Activated naive CD4-positive, alpha-beta T cell treated with anti-CD3 and anti-CD28 coated beads, Interleukin-2, amount 10 ng/mL, durations not matched to agents 7 days and 5 days (primary cell): Measurements from ENCODE around the gene MAST2.

Experiments used
- CTCF ChIA-PET: fragments of 350-600 bp; sonication (Branson Sonifier 250); formaldehyde crosslinking; loops from one replicate; lab custom pipeline; 2021; ENCODE audit warnings: antibody characterized with exemption; lab: Charles Lee
- DNase-seq: peaks from one replicate; pipeline ENCODE4 v3.0.0-alpha.2; 2020
- H3K27ac Mint-ChIP-seq: one replicate; pipeline ENCODE4 v1.8.0; 2021; ENCODE audit warnings: mild to moderate bottlenecking, moderate library complexity, mixed read lengths
- H3K27me3 Mint-ChIP-seq: one replicate; pipeline ENCODE4 v1.8.0; 2021; ENCODE audit warnings: mild to moderate bottlenecking, mixed read lengths
- H3K36me3 Mint-ChIP-seq: one replicate; pipeline ENCODE4 v1.8.0; 2021; ENCODE audit warnings: mixed read lengths
- H3K4me1 Mint-ChIP-seq: one replicate; pipeline ENCODE4 v1.8.0; 2021; ENCODE audit warnings: mixed read lengths
- H3K4me3 Mint-ChIP-seq: one replicate; pipeline ENCODE4 v1.8.0; 2021; ENCODE audit warnings: mild to moderate bottlenecking, moderate library complexity, mixed read lengths
- H3K9me3 Mint-ChIP-seq: one replicate; pipeline ENCODE4 v1.8.0; 2021; ENCODE audit warnings: mixed read lengths

Gene MAST2

DNA sequence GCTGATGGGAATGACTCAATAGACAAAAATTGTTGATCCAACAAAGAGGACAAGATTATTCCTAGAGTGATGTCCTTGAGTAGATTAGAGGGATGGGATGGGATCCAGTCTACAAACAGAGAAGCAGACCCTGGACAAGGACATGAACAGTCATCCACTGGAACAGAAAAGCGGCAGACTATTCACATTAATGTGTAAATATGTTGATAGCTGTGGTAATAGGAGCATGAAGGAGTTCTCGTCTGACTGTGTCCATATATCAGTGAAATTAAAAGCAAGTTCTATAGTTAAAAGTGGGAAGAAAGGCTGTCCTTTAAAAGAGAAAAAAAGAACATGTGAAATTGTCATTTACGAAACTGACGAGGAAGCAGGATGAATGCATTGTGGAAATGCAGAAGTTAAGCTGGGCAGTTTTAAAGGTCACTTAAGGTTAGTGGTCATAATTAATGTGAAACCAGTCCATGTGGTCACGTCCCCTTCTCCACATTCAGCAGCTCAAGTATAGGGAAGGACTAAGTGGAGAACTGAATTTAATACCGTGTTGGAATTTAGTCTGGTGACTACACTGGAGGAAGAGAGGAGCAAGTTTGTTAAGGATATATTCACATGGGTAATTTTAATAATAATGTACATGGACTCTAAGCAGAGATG lies 266.9 kb downstream of the MAST2 start:
- no peaks in the 10 kb centered on the region for H3K27me3 Mint-ChIP-seq
- H3K9me3 Mint-ChIP-seq, result no peaks in the 10 kb centered on the region
- H3K27ac Mint-ChIP-seq, result no peak overlapping the region
- CTCF ChIA-PET, result no interaction called here
- no peak overlapping the region for H3K4me3 Mint-ChIP-seq
- peaks cover under 1% of the 10 kb centered on the region for H3K36me3 Mint-ChIP-seq
- no peak for DNase-seq
- H3K4me1 Mint-ChIP-seq, result peaks cover 7% of the 10 kb centered on the region

DNA sequence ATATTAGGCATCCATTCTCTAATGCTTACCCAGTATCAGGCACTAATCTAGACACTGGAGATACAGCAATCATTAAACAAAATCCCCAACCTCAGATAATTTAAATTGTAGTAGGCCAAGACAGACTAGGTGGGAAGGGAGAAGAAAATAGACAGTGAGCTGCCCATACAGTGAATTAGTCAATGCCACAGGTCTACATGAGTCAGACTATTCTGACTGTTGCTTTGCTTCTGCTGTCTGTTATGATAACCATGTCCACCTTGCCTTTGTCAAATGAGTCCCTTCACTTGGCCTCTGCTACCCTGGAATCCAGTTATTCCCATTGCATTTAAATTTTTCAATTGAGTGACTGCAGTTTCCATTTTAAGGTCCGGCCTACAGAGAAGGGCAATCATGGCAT lies 269.6 kb downstream of the MAST2 start:
- no peak for DNase-seq
- Mint-ChIP-seq H3K4me3 (no peak overlapping the region), H3K4me1 (no peaks in the 10 kb centered on the region), H3K27ac (no peak overlapping the region), H3K27me3 (no peaks in the 10 kb centered on the region), H3K9me3 (no peaks in the 10 kb centered on the region), H3K36me3 (no peaks in the 10 kb centered on the region)
- CTCF ChIA-PET, result no interaction called here

DNA sequence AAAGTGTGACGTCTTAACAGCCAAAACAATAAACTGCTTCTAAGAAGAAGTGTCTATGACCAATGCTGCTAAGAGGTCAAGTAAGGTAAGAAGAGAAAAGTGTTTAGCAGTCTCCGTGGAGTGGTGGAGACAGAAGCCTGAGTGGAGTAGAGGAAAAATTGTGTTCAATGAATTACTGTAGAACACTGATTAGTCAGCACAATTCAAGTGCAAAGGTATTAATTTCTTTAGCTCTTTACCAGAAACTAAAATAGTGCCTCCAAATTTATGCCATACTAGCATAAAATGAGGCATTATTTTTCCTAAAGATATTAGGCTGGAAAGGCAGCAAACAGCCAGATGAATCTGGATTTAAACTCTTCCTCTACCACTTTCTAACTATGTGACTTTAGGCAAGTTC lies 272.9 kb downstream of the MAST2 start:
- H3K4me1 Mint-ChIP-seq, result no peaks in the 10 kb centered on the region
- H3K36me3 Mint-ChIP-seq, result no peaks in the 10 kb centered on the region
- H3K4me3 Mint-ChIP-seq, result no peak overlapping the region
- CTCF ChIA-PET, result no interaction called here
- DNase-seq, result no peak
- H3K27ac Mint-ChIP-seq, result no peak overlapping the region
- peaks cover 2% of the 10 kb centered on the region for H3K27me3 Mint-ChIP-seq
- no peaks in the 10 kb centered on the region for H3K9me3 Mint-ChIP-seq

DNA sequence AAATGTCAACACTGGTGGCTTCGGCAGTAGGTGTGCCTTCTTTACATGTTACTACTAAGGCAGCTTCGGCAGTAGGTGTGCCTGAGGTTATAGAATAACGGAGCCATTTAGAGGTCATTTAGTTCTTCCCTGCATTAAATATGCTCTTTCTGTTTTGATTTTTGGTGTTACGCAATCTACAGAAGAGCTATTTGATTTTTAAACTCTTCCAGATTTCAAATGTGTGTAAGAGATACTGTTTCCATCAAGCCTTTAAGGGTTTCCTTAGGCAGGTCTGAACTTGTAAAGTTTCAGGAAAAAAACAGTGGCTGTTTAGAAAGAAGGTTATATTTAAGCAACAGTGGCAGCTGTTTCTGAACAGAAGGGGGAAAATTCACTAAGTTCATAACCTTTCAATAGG lies 274.2 kb downstream of the MAST2 start:
- no peaks in the 10 kb centered on the region for H3K36me3 Mint-ChIP-seq
- CTCF ChIA-PET, result no interaction called here

GRCh38 chr1:46080257-46080656 lies 276.8 kb downstream of the MAST2 start:
- Mint-ChIP-seq H3K4me1 (no peaks in the 10 kb centered on the region), H3K36me3 (no peaks in the 10 kb centered on the region), H3K27ac (no peak overlapping the region), H3K4me3 (no peak overlapping the region), H3K9me3 (no peaks in the 10 kb centered on the region), H3K27me3 (peaks cover 5% of the 10 kb centered on the region)
- no peak for DNase-seq
- CTCF ChIA-PET, result no interaction called here

More for the DNA sequence above, 274.2 kb downstream of the MAST2 start:
- Mint-ChIP-seq H3K27ac (no peak overlapping the region), H3K27me3 (peaks cover 5% of the 10 kb centered on the region), H3K4me1 (no peaks in the 10 kb centered on the region), H3K4me3 (no peak overlapping the region), H3K9me3 (no peaks in the 10 kb centered on the region)
- DNase-seq, result no peak

GRCh38 chr1:46081206-46081605 lies 277.8 kb downstream of the MAST2 start:
- no peaks in the 10 kb centered on the region for H3K9me3 Mint-ChIP-seq
- CTCF ChIA-PET, result no interaction called here
- no peak overlapping the region for H3K27ac Mint-ChIP-seq
- no peak overlapping the region for H3K4me3 Mint-ChIP-seq
- H3K4me1 Mint-ChIP-seq, result no peaks in the 10 kb centered on the region
- no peaks in the 10 kb centered on the region for H3K36me3 Mint-ChIP-seq
- H3K27me3 Mint-ChIP-seq, result peaks cover 6% of the 10 kb centered on the region
- no peak for DNase-seq

- CTCF ChIA-PET, result no interaction called here
- Mint-ChIP-seq H3K36me3 (no peaks in the 10 kb centered on the region), H3K4me3 (no peak overlapping the region), H3K27me3 (peaks cover 10% of the 10 kb centered on the region), H3K27ac (no peak overlapping the region), H3K4me1 (no peaks in the 10 kb centered on the region), H3K9me3 (no peaks in the 10 kb centered on the region)
- DNase-seq, result no peak
Measured at GRCh38 chr1:46081619-46082018, 278.2 kb downstream of the MAST2 start.

- no peaks in the 10 kb centered on the region for H3K4me1 Mint-ChIP-seq
- DNase-seq, result no peak
- no peaks in the 10 kb centered on the region for H3K36me3 Mint-ChIP-seq
- no peak overlapping the region for H3K4me3 Mint-ChIP-seq
- H3K27ac Mint-ChIP-seq, result no peak overlapping the region
- no peaks in the 10 kb centered on the region for H3K9me3 Mint-ChIP-seq
- CTCF ChIA-PET, result no interaction called here
- H3K27me3 Mint-ChIP-seq, result peaks cover 19% of the 10 kb centered on the region
Measured at GRCh38 chr1:46083579-46083978, 280.2 kb downstream of the MAST2 start.

DNA sequence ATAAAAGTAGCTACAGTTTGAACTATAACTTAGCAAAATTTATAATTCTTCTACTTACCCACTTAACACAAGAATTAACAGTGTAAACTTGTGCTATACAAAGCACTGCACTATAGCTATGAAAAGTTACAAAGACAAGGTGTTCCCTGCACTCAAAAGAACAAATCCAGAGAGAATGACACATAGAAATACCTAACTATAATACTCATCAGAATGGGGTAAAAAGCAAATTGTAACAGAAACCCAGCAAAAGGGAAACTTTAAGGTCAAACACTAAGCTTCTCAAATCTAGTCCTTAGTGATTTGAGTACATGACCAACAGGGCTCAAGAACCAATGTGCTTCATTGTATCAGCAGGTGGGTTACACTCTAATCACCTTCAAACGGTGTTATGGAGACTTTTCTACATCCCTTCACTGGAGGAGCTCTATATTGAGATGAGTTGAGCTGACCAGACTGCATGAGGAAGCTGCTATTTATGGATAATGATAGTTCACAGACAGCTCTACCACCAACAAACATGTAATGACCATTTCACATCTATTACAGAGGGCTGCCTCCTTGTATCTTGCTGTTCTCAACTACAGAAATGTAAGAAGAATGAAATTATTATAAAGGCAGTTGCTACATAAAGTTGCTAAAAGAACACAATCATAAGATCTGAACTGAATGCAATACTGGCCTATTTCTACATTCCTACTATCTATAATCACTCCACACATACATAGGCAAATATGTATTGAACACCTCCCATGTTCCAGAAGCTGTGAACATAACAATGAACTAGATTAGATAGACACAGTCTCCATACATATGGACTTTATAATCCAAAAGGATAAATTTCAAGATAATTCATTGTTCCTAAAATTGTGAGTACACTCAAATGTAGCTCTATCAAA lies 281.4 kb downstream of the MAST2 start:
- Mint-ChIP-seq H3K4me1 (no peaks in the 10 kb centered on the region), H3K36me3 (no peaks in the 10 kb centered on the region), H3K27me3 (peaks cover 19% of the 10 kb centered on the region), H3K4me3 (no peak overlapping the region), H3K27ac (no peak overlapping the region), H3K9me3 (no peaks in the 10 kb centered on the region)
- CTCF ChIA-PET, result interaction anchor here (0.7 to 1.1 kb wide), 3 partner anchors 11 to 139 kb away, joined by 3 read pairs; no protein-coding TSS in a partner anchor
- no peak for DNase-seq
